Heart right ventricle (tissue), 16 donors: ENCODE measurements around the gene LGALS7B. TPM values are rescaled to one million over a fixed set of nuclear protein-coding genes. Genes with fewer than 3 reads are reported as not detected.

ENCODE experiments used
- ATAC-seq, 8 donors: fragments of 200-7000 bp; cut with Tn5 transposase; one replicate each; pipeline ENCODE4 v1.9.1; 2020; ENCODE audit warnings: mild to moderate bottlenecking in 8 of 8, moderate library complexity in 8 of 8, moderate number of reproducible peaks in 1 of 8
- DNase-seq, 2 donors: peaks; one replicate each; pipeline ENCODE4 v3.0.0-alpha.2; 2020
- H3K27ac ChIP-seq, 10 donors: fragments of 200-600 bp; sonication (generic) in 2 of 10; one replicate each; pipeline versions ENCODE4 v1.5.0 to v1.8.0; 2020 to 2022; ENCODE audit warnings: mild to moderate bottlenecking in 3 of 10
- H3K27me3 ChIP-seq, 7 donors: fragments of 200-600 bp; one replicate each; pipeline ENCODE4 v1.8.0; 2021 to 2022; ENCODE audit warnings: mild to moderate bottlenecking in 2 of 7
- H3K36me3 ChIP-seq, 9 donors: fragments of 200-600 bp; sonication (generic) in 1 of 9; one replicate each; pipeline versions ENCODE4 v1.5.0 to v1.8.0; 2020 to 2022; ENCODE audit warnings: mild to moderate bottlenecking in 2 of 9
- H3K4me1 ChIP-seq, 9 donors: fragments of 200-600 bp; sonication (generic) in 1 of 9; one replicate each; pipeline versions ENCODE4 v1.5.0 to v1.8.0; 2020 to 2022; ENCODE audit warnings: mild to moderate bottlenecking in 4 of 9
- H3K4me3 ChIP-seq, 10 donors: fragments of 200-600 bp; sonication (generic) in 2 of 10; one replicate each; pipeline versions ENCODE4 v1.5.0 to v1.8.0; 2020 to 2022; ENCODE audit warnings: mild to moderate bottlenecking in 7 of 10, moderate library complexity in 2 of 10
- H3K9me3 ChIP-seq, 11 donors: fragments of 200-600 bp in 10 of 11; sonication (generic) in 2 of 11; one replicate each; pipeline versions ENCODE4 v1.5.0 to v1.8.0; 2013 to 2022; ENCODE audit warnings: mild to moderate bottlenecking in 2 of 11, control low read depth in 1 of 11, moderate library complexity in 1 of 11
- WGBS, 2 donors: extraction: QIAGEN DNeasy Blood & Tissue Kit; methylation state at CpG; one replicate each; pipeline ENCODE4 v1.1.7; 2013; ENCODE audit warnings: inconsistent platforms in 1 of 2; 5-methylcytosine and 5-hydroxymethylcytosine counted together
- intact Hi-C, 10 donors: fragments of 100-400 bp; cut with DNase I; formaldehyde crosslinking; loops; one replicate each; pipeline versions ENCODE4 v1.11.1 to v1.14.2; 2022
- polyA plus RNA-seq, 2 donors: library from polyadenylated mRNA; stranded (reverse); fragments of 200-250 nt; gene quantifications; one replicate each; pipeline ENCODE4 v1.2.3, GENCODE V29; 2013
- total RNA-seq, 10 donors: library from RNA; stranded (reverse); fragmentation: NEBNext Ultra II Directional in 3 of 10; extraction: Animal tissue kit (Norgen Biotek cat#: 25700) in 3 of 10; gene quantifications; one replicate each; pipeline versions ENCODE4 v1.2.1 to v1.2.4, GENCODE V29; 2021 to 2023
- TF ChIP-seq, protein P1 (sequence below), 9 donors: fragments of 200-600 bp; sonication (generic) in 2 of 9; IDR thresholded peaks; one replicate each; pipeline versions ENCODE4 v1.5.0 to v1.8.0; 2021 to 2022; ENCODE audit warnings: antibody characterized with exemption in 9 of 9, mild to moderate bottlenecking in 5 of 9, moderate library complexity in 1 of 9
- donor health status: Arrhythmogenic right ventricular cardiomyopathy.
- donor health status: ischemic (EF 13 %, LVEDD 7.1; RV severe dilation, severe dysfunction).
- donor health status: healthy with polysubstance abuse.
- donor health status: DM: no; HTN: yes; CAD: no.
- donor health status: DM: no; HTN: no; CAD: no.
- donor health status: ischemic (EF 25% LVEDD 6.9; RV normal size, moderate dysfunction).
- donor health status: ischemic (EF 25% LVEDD 5.7; RV mildly dilated, moderate dysfunction).
- donor health status: healthy.
- donor health status: DM: yes; HTN: yes; CAD: no.
- donor health status: Ischemic cardiomyopathy.
- donor health status: ischemic (EF 35%, LVEDD 5.7; RV mildly dilated, moderate dysfunction).
- donor health status: nonischemic (EF 11% LVEDD 7.7; RV severe dilation, severe dysfunction).
- donor health status: DM: yes; HTN: yes; CAD: no.
- donor health status: PGD.
- donor health status: ischemic (EF 29% LVEDD 5.4; RV normal size, mild dysfunction).
- donor health status: nonischemic (EF 23%, LVEDD 6.1; RV moderate dilation, normal function).

Gene LGALS7B
- total and polyA plus RNA-seq, 12 donors = 0.19 to 0.60 TPM; not detected in 10

DNA sequence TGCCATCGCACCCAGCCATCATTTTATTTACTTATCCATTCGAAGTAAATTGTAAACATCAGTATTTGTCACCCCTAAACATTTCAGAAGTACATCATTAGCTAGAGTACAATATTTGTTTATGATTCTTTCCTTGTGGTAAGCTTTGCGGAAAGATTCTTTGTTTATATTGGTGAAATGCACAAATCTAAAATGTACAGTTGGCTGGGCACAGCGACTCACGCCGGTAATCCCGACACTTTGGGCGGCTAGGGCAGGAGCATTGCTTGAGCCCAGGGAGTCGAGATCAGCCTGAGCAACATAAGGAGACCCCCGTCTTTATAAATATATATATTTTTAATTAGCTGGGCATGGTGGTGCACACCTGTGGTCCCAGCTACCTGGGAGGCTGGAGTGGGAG is 10.1 kb downstream of the LGALS7B start:
- intact Hi-C loops = no loop called here

DNA sequence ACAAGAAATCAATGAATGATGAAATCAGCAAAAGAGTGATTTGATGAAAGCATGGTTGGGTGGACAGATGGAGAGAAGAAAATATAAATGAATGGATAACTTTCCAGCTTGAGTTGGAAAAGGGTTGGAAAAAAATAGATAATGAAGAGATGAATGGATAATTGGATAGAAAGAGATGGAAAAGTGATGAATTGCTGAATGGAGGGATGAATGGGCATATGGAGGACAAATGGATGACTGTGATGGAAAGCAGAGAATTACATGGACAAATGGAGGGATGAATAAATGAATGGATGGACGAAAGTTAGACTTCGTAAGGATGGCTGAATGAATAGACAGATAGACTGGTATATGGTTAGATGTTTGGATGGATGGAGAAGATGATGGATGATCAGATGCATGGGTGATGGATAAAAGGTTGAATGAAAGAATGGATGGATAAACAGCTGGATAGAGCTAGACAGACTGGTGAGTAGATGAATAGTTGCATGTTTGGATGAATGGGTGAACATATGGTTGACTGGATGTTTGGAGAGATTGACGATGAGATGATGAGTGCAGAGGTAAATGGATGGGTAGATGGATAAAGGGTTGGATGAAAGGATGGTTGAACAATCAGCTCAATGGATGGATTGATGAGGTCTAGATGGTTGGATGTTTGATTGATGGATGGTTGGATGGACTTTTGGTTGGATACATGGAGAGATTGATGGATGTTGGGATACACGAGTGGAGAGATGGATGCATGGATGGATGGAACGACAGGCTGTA is 11.8 kb downstream of the LGALS7B start:
- Histone ChIP-seq H3K4me1 (peaks cover 0 to 10% (median 0%) of the 10 kb centered on the region in 9 donors), H3K4me3 (no peak overlapping the region), H3K36me3 (peaks cover 0 to 7% (median 0%) of the 10 kb centered on the region in 9 donors), H3K9me3 (no peaks in the 10 kb centered on the region), H3K27ac (no peak overlapping the region), H3K27me3 (no peaks in the 10 kb centered on the region)
- 95% methylated on average over 5 of the region's 5 CpGs for WGBS, 2 donors
- intact Hi-C loops = loop anchor here in 1 of 10 donors (2.0 kb wide), 1 partner anchor 22 kb away; no protein-coding TSS in a partner anchor
- ATAC-seq (no peak), DNase-seq (no peak)
- TF ChIP-seq, protein P1, sequence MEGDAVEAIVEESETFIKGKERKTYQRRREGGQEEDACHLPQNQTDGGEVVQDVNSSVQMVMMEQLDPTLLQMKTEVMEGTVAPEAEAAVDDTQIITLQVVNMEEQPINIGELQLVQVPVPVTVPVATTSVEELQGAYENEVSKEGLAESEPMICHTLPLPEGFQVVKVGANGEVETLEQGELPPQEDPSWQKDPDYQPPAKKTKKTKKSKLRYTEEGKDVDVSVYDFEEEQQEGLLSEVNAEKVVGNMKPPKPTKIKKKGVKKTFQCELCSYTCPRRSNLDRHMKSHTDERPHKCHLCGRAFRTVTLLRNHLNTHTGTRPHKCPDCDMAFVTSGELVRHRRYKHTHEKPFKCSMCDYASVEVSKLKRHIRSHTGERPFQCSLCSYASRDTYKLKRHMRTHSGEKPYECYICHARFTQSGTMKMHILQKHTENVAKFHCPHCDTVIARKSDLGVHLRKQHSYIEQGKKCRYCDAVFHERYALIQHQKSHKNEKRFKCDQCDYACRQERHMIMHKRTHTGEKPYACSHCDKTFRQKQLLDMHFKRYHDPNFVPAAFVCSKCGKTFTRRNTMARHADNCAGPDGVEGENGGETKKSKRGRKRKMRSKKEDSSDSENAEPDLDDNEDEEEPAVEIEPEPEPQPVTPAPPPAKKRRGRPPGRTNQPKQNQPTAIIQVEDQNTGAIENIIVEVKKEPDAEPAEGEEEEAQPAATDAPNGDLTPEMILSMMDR (IDR thresholded peaks at IDR 0.05) = no peak

More for the DNA sequence above, 10.1 kb downstream of the LGALS7B start:
- Histone ChIP-seq H3K36me3 (peaks cover 0 to 7% (median 0%) of the 10 kb centered on the region in 9 donors), H3K4me1 (no peaks in the 10 kb centered on the region), H3K4me3 (no peak overlapping the region), H3K9me3 (no peaks in the 10 kb centered on the region), H3K27me3 (no peaks in the 10 kb centered on the region), H3K27ac (no peak overlapping the region)
- TF ChIP-seq, protein P1 (IDR thresholded peaks at IDR 0.05) = no peak
- no peak for ATAC-seq
- DNase-seq = no peak
- WGBS, 2 donors = 94 to 95% methylated on average over 10 of the region's 10 CpGs

DNA sequence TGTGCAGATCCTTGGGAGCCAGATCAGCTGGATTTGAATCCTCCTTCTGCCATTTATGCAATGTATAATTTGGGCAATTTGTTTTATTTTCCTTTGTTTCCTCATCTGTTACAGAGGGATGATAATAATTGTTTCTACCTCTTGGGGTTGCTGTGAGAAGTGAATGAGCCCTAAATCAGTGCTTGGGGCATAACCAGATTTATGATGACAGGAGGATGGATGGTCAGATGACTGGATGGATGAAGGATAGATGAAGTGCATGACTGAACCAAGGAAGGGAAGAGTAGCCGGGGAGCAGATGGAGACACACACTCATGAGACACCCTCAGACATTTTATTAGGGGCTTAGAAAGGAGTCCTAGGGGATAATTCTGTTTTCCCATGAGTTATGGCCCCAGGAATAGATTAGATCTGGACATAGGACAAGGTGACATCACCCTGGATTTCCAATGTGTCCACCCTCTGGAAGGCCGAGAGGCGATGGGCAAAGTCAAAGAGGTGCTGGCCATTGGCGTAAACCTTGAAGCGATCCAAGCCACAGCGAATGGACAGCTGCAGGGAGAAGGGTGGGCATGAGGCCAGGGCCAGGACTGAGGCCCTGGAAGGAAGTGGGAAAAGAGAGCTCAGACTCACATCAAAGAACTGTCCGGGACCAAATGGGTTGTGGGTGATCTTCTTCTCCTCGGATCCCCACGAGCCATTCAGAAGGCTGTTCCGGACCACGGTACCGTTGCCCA is 12.5 kb downstream of the LGALS7B start:
- ATAC-seq = no peak
- TF ChIP-seq, protein P1 (IDR thresholded peaks at IDR 0.05) = no peak
- Histone ChIP-seq H3K4me3 (no peak overlapping the region), H3K4me1 (peaks cover 0 to 10% (median 0%) of the 10 kb centered on the region in 9 donors), H3K36me3 (peaks cover 0 to 7% (median 0%) of the 10 kb centered on the region in 9 donors), H3K27ac (no peak overlapping the region), H3K9me3 (no peaks in the 10 kb centered on the region), H3K27me3 (no peaks in the 10 kb centered on the region)
- WGBS, 2 donors = 93 to 96% methylated on average over 12 of the region's 12 CpGs
- DNase-seq = no peak
- intact Hi-C loops = loop anchor here in 1 of 10 donors (2.0 kb wide), 1 partner anchor 23 kb away; no protein-coding TSS in a partner anchor

DNA sequence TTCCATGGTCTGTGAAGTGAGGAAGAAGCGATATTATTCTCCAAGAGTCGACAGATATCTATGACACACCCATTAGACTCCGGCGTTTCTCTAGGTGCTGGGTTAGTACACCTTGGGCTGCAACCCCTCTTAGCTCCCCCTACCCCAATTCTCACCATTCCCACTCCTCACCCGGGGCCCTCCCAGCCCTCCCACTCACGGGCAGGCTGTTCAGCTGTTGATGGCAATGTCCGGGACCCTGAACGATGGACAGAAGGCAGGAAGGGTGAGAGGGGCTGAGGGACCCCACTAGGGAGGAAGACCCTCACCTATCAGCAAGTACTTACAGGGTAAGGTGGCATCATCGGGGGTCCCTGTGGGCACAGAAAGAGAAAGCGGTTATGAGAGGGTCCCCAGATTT is 14.5 kb downstream of the LGALS7B start:
- TF ChIP-seq, protein P1 (IDR thresholded peaks at IDR 0.05) = no peak
- intact Hi-C loops = no loop called here
- no peaks in the 10 kb centered on the region for H3K9me3 ChIP-seq
- DNase-seq = no peak
- peaks cover 0 to 10% (median 0%) of the 10 kb centered on the region in 9 donors for H3K4me1 ChIP-seq
- H3K4me3 ChIP-seq = no peak overlapping the region
- H3K27ac ChIP-seq = no peak overlapping the region
- H3K27me3 ChIP-seq = no peaks in the 10 kb centered on the region
- WGBS, 2 donors = 91 to 92% methylated on average over 10 of the region's 10 CpGs
- no peak for ATAC-seq
- H3K36me3 ChIP-seq = peaks cover 0 to 7% (median 0%) of the 10 kb centered on the region in 9 donors
